ENCODE data around the gene TDRD7.

Gene TDRD7

DNA sequence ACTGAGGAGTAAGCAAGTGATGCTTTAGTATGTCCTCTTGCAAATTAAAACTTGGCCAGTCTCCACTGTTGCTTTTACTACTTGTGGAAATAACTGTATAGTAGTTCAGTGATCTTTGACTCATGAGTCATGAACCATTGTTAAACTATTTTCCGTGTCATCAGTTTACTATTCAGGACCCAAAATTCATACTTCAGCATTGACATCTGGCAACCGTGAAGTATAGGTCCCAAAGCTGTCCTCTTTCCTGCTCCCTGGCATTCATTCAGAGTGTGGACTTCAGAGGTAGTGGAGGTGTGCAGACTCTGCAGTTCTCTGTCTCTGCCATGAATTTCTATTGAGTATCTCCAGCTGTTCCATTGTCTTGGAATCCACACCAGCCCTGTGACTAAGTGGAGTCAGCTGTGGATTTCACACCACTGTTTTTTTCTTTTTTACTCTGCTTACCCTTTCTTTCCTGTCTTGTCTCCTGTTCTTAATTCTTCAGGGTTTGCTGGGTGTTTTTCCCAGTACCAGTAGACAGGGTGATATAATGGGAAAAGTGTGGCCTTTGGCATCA, 7.5 kb downstream of the TDRD7 start:
- H3K27me3 ChIP-seq (ENCODE audit: insufficient read depth, low read length), result no peaks in the 10 kb centered on the region
- no peak overlapping the region for H3K27ac ChIP-seq (ENCODE audit: low read depth, low read length, poor library complexity, severe bottlenecking)
- no peaks in the 10 kb centered on the region for H4K20me1 ChIP-seq (ENCODE audit: insufficient read depth, low read length)
- no peak overlapping the region for H3K4me3 ChIP-seq (ENCODE audit: low read depth, low read length, poor library complexity, severe bottlenecking)
- H3K9me3 ChIP-seq (ENCODE audit: low read length), result no peaks in the 10 kb centered on the region
- H3K4me2 ChIP-seq (ENCODE audit: low read length), result no peak overlapping the region
- no peaks in the 10 kb centered on the region for H3K4me1 ChIP-seq (ENCODE audit: insufficient read depth, low read length, severe bottlenecking)
- H3K79me2 ChIP-seq (ENCODE audit: insufficient read depth, low read length), result no peaks in the 10 kb centered on the region
- H3K9ac ChIP-seq (ENCODE audit: low read length), result no peak overlapping the region
- TF ChIP-seq EZH2 (IDR thresholded peaks at IDR 0.05; ENCODE audit: borderline replicate concordance, low read length), result no peak
- TF ChIP-seq, protein P1, sequence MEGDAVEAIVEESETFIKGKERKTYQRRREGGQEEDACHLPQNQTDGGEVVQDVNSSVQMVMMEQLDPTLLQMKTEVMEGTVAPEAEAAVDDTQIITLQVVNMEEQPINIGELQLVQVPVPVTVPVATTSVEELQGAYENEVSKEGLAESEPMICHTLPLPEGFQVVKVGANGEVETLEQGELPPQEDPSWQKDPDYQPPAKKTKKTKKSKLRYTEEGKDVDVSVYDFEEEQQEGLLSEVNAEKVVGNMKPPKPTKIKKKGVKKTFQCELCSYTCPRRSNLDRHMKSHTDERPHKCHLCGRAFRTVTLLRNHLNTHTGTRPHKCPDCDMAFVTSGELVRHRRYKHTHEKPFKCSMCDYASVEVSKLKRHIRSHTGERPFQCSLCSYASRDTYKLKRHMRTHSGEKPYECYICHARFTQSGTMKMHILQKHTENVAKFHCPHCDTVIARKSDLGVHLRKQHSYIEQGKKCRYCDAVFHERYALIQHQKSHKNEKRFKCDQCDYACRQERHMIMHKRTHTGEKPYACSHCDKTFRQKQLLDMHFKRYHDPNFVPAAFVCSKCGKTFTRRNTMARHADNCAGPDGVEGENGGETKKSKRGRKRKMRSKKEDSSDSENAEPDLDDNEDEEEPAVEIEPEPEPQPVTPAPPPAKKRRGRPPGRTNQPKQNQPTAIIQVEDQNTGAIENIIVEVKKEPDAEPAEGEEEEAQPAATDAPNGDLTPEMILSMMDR (IDR thresholded peaks at IDR 0.05; ENCODE audit: low read length), result no peak
- no peaks in the 10 kb centered on the region; the same call in 1 of the 2 replicates for H3K36me3 ChIP-seq (ENCODE audit: insufficient read depth, low read length)
- no peaks in the 10 kb centered on the region for H3K9me2 ChIP-seq (ENCODE audit: low read depth, low read length)
- H2AFZ ChIP-seq (ENCODE audit: low read length), result no peak overlapping the region
- H3F3A ChIP-seq (ENCODE audit: insufficient read depth, low read length), result no peaks in the 10 kb centered on the region

DNA sequence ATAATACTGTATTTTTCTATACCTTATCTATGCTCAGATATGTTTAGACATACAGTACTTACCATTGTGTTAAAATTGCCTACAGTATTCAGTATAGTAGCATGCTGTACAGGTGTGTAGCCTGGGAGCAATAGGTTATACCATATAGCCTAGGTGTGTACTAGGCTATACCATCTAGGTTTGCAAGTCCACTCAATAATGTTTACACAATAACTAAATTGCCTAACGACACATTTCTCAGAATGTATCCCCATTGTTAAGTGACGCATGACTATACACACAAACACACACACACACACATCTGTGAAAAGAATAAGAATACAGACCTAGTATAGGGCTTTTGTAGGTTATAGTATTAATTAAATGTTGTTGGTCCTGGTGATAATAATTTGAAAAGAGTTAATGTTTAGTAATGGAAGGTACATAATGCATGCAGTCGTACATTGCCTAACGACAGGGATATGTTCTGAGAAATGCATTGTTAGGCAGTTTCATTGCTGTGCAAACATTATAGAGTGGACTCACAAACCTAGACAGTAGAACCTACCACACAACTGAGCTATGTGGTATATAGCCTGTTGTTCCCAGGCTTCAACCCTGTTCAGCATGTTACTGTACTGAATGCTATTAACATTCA, 13.6 kb downstream of the TDRD7 start:
- H3K4me1 ChIP-seq (ENCODE audit: insufficient read depth, low read length, severe bottlenecking), result no peaks in the 10 kb centered on the region
- no peak overlapping the region for H2AFZ ChIP-seq (ENCODE audit: low read length)
- no peak overlapping the region for H3K27ac ChIP-seq (ENCODE audit: low read depth, low read length, poor library complexity, severe bottlenecking)
- TF ChIP-seq, protein P1 (IDR thresholded peaks at IDR 0.05; ENCODE audit: low read length), result no peak
- TF ChIP-seq EZH2 (IDR thresholded peaks at IDR 0.05; ENCODE audit: borderline replicate concordance, low read length), result no peak
- no peaks in the 10 kb centered on the region for H3F3A ChIP-seq (ENCODE audit: insufficient read depth, low read length)
- no peak overlapping the region for H3K4me2 ChIP-seq (ENCODE audit: low read length)
- H3K4me3 ChIP-seq (ENCODE audit: low read depth, low read length, poor library complexity, severe bottlenecking), result no peak overlapping the region
- no peak overlapping the region for H3K9ac ChIP-seq (ENCODE audit: low read length)
- no peaks in the 10 kb centered on the region; the same call in 1 of the 2 replicates for H3K36me3 ChIP-seq (ENCODE audit: insufficient read depth, low read length)
- no peaks in the 10 kb centered on the region for H4K20me1 ChIP-seq (ENCODE audit: insufficient read depth, low read length)
- H3K9me3 ChIP-seq (ENCODE audit: low read length), result no peaks in the 10 kb centered on the region
- H3K27me3 ChIP-seq (ENCODE audit: insufficient read depth, low read length), result no peaks in the 10 kb centered on the region
- H3K9me2 ChIP-seq (ENCODE audit: low read depth, low read length), result no peaks in the 10 kb centered on the region
- no peaks in the 10 kb centered on the region for H3K79me2 ChIP-seq (ENCODE audit: insufficient read depth, low read length)

DNA sequence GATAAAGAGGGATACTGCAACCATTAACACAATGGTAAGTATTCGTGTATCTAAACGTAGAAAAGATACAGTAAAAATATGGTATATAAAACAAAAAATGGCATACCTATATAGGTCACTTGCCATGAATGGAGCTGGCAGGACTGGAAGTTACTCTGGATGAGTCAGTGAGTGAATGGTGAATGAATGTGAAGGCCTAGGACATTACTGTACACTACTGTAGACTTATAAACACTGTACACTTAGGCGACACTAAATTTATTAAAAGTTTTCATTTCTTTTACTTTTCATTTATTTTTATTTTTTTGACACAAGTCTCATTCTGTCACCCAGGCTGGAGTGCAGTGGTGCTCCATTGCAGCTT, 14.1 kb downstream of the TDRD7 start:
- Histone ChIP-seq H3K9me2 (ENCODE audit: low read depth, low read length) (no peaks in the 10 kb centered on the region), H3K27me3 (ENCODE audit: insufficient read depth, low read length) (no peaks in the 10 kb centered on the region), H3K9me3 (ENCODE audit: low read length) (no peaks in the 10 kb centered on the region), H3K36me3 (ENCODE audit: insufficient read depth, low read length) (no peaks in the 10 kb centered on the region; the same call in 1 of the 2 replicates), H3F3A (ENCODE audit: insufficient read depth, low read length) (no peaks in the 10 kb centered on the region), H3K79me2 (ENCODE audit: insufficient read depth, low read length) (no peaks in the 10 kb centered on the region), H4K20me1 (ENCODE audit: insufficient read depth, low read length) (no peaks in the 10 kb centered on the region), H3K27ac (ENCODE audit: low read depth, low read length, poor library complexity, severe bottlenecking) (no peak overlapping the region), H2AFZ (ENCODE audit: low read length) (no peak overlapping the region), H3K4me2 (ENCODE audit: low read length) (no peak overlapping the region), H3K4me3 (ENCODE audit: low read depth, low read length, poor library complexity, severe bottlenecking) (no peak overlapping the region), H3K4me1 (ENCODE audit: insufficient read depth, low read length, severe bottlenecking) (no peaks in the 10 kb centered on the region), H3K9ac (ENCODE audit: low read length) (no peak overlapping the region)
- TF ChIP-seq, protein P1 (IDR thresholded peaks at IDR 0.05; ENCODE audit: low read length), result no peak
- TF ChIP-seq EZH2 (IDR thresholded peaks at IDR 0.05; ENCODE audit: borderline replicate concordance, low read length), result no peak

Data from OCI-LY1 (cell line).